HG02763 (cell line): ENCODE data around the gene ARHGAP24.
"Not testable (repeated sequence)": the region's sequence is repeated elsewhere in the genome, so short reads cannot be mapped to it uniquely, and the experiment has no call there.

Experiments used
- ATAC-seq: cut with Tn5 transposase; IDR thresholded peaks from one replicate; pipeline ENCODE4 v1.9.1; 2021; ENCODE audit warnings: mild to moderate bottlenecking, moderate library complexity; ENCODE audit not compliant: unreplicated experiment

Gene ARHGAP24

GRCh38 chr4:85836588-85837438 lies 361.9 kb downstream of the ARHGAP24 start:
- no peak for ATAC-seq

GRCh38 chr4:85837439-85837733 lies 362.4 kb downstream of the ARHGAP24 start:
- no peak for ATAC-seq

- not testable (repeated sequence) for ATAC-seq
Measured at GRCh38 chr4:85839981-85840451, 365.1 kb downstream of the ARHGAP24 start.

- ATAC-seq, result no peak
Measured at GRCh38 chr4:85842540-85842939, 367.6 kb downstream of the ARHGAP24 start.

- not testable (repeated sequence) for ATAC-seq
Measured at GRCh38 chr4:85853740-85854139, 378.8 kb downstream of the ARHGAP24 start.

- no peak for ATAC-seq
Measured at GRCh38 chr4:85854546-85854945, 379.6 kb downstream of the ARHGAP24 start.

GRCh38 chr4:85860066-85860740 lies 385.3 kb downstream of the ARHGAP24 start:
- ATAC-seq, result no peak

- ATAC-seq, result no peak
Measured at GRCh38 chr4:85861064-85861765, 386.3 kb downstream of the ARHGAP24 start.

GRCh38 chr4:85862896-85863295 lies 387.9 kb downstream of the ARHGAP24 start:
- ATAC-seq, result no peak

GRCh38 chr4:85864259-85865205 lies 389.6 kb downstream of the ARHGAP24 start:
- no peak for ATAC-seq

- no peak for ATAC-seq
Measured at GRCh38 chr4:85865256-85865655, 390.3 kb downstream of the ARHGAP24 start.

- ATAC-seq, result no peak
Measured at GRCh38 chr4:85866508-85866907, 391.6 kb downstream of the ARHGAP24 start.

GRCh38 chr4:85867271-85867670 lies 392.3 kb downstream of the ARHGAP24 start:
- no peak for ATAC-seq

- ATAC-seq, result no peak
Measured at GRCh38 chr4:85869181-85869580, 394.2 kb downstream of the ARHGAP24 start.

- ATAC-seq, result no peak
Measured at GRCh38 chr4:85870298-85871083, 395.5 kb downstream of the ARHGAP24 start.

GRCh38 chr4:85873566-85873965 lies 398.6 kb downstream of the ARHGAP24 start:
- no peak for ATAC-seq

- no peak for ATAC-seq
Measured at GRCh38 chr4:85879518-85879917, 404.6 kb downstream of the ARHGAP24 start.

- ATAC-seq, result no peak
Measured at GRCh38 chr4:85883180-85883579, 408.2 kb downstream of the ARHGAP24 start.

GRCh38 chr4:85884251-85884650 lies 409.3 kb downstream of the ARHGAP24 start:
- ATAC-seq, result no peak

GRCh38 chr4:85886665-85887064 lies 411.7 kb downstream of the ARHGAP24 start:
- ATAC-seq, result no peak
